HEK293T (cell line): ENCODE data around the gene ASXL1.

Experiments
- BHLHE40 ChIP-seq: fragments of 450-650 bp; IDR thresholded peaks from 2 replicates; pipeline ENCODE4 v1.6.1; 2016; ENCODE audit warnings: mild to moderate bottlenecking, moderate library complexity, borderline replicate concordance
- CTBP1 ChIP-seq: fragments of 450-650 bp; IDR thresholded peaks from 2 replicates; pipeline ENCODE4 v1.6.1; 2016; ENCODE audit warnings: borderline replicate concordance
- ELF4 ChIP-seq: fragments of 450-650 bp; IDR thresholded peaks from 2 replicates; pipeline ENCODE4 v1.6.1; 2017; ENCODE audit warnings: antibody characterized with exemption
- FOXA1 ChIP-seq: fragments of 450-650 bp; IDR thresholded peaks from 2 replicates; pipeline ENCODE4 v1.6.1; 2016; ENCODE audit warnings: mild to moderate bottlenecking
- FOXK2 ChIP-seq: fragments of 450-650 bp; IDR thresholded peaks from 2 replicates; pipeline ENCODE4 v1.6.1; 2016; ENCODE audit warnings: mild to moderate bottlenecking
- FOXM1 ChIP-seq: fragments of 450-650 bp; IDR thresholded peaks from 2 replicates; pipeline ENCODE4 v1.6.1; 2017; ENCODE audit warnings: mild to moderate bottlenecking, borderline replicate concordance
- HDGF ChIP-seq: fragments of 450-650 bp; IDR thresholded peaks from 2 replicates; pipeline ENCODE4 v1.6.1; 2017; ENCODE audit warnings: antibody characterized with exemption, borderline replicate concordance
- SP1 ChIP-seq: fragments of 450-650 bp; IDR thresholded peaks from 2 replicates; pipeline ENCODE4 v1.6.1; 2017
- SUZ12 ChIP-seq: fragments of 450-650 bp; IDR thresholded peaks from 2 replicates; pipeline ENCODE4 v1.6.1; 2016; ENCODE audit warnings: mild to moderate bottlenecking
- ZNF384 ChIP-seq: fragments of 450-650 bp; IDR thresholded peaks from 2 replicates; pipeline ENCODE4 v1.6.1; 2016

- TF ChIP-seq SUZ12 (no peak), SP1 (no peak), FOXK2 (no peak), HDGF (no peak), FOXM1 (no peak), ELF4 (no peak), FOXA1 (no peak), ZNF384 (no peak), BHLHE40 (no peak), CTBP1 (no peak)
Observed at GRCh38 chr20:32333181-32333987, 24.7 kb upstream of the ASXL1 start.
